ENCODE results near the gene IER5.

IER5 gene

GRCh38 chr1:181077576-181078242, 10.8 kb upstream of the IER5 start:
- no peak for DNase-seq

DNA sequence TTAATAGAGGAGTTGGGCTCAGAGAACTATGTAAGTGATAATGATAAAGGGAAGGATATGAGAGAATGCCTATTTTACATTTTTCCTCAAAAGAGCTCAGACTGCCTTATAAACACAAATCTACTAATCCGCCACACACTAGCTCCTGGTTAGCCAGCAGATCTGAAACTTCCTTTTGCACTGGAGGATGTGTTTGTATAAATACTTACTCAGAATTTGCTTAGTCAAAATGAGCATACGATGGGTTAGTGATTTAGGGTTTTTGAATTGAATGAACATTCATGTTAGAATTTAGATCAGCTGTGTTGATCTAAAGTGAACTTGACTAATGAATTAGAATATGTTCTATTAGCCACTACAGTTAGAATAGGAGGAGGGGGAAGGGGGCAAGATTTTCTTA, 9.1 kb upstream of the IER5 start:
- no peak for DNase-seq

DNA sequence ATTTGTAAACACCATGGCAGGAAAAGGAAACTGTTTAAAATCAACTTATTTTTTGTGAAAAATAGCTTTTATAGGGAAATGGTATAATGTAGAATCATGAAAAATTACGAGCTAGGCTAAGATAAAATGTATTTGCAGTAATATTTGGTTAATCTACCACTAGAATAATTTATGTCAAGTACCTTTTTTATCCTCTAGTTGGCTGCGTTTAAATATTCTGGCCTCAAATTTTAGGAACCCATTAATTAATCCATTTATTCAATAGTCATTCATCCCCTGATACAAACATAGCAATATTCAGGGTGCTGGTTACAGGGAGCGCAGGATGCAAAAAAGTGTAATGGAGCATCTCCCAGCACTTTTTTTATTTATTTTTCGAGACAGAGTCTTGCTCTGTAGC, 8.6 kb upstream of the IER5 start:
- DNase-seq: no peak

DNA sequence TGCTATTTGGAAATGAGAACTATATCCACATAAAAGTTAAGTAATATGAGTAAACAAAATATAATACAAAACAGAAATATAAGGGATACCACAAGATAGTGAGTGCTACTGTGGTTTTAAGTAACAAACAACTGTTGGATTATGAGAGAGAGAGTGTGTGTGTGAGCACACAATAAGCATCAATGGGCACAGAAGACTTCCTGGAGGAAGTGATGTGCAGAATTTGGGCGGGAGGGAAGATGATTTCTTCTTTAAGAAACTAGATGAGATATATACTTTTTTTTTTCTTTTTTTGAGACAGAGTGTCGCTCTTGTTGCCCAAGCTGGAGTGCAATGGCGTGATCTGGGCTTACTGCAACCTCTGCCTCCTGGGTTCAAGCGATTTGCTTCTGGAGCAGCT, 7.9 kb upstream of the IER5 start:
- no peak for DNase-seq

GRCh38 chr1:181081395-181081794, 7.1 kb upstream of the IER5 start:
- DNase-seq: peak; percentile 48

DNA sequence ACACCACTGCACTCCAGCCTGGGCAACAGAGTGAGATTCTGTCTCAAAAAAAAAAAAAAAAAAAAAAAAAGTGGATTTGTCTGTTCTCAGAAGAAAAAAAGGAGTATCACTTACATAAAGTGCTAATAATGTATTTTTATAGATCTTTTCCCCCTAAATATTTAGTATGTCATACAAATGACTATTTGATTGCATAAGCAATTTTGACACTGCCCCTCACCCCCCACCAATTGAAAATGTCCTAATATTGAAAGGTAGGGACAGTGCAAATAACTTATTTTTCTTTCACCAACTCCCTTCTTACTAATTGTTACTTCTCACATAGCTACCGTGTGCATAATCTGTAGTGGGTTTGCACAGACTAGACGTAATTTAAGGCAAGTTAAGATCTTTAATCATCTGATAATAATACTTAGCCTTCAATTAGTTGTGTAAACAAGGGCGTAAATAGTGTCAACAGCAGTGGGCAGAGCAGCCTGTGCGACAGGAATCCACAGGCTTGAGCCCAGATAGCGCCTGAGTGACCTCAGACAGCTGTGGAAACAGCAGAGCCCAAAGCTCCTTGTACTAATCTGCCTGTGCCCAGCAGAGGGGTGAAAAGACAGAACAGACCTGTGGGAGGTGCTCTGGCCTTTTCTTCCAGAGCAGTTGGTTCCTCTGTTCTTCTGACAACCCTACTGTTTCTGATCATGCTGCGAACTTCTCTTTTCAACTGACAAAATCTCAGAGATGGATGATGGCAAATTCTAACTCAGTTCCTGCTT, 4.5 kb upstream of the IER5 start:
- DNase-seq: peak; percentile 81

GRCh38 chr1:181084606-181084969, 3.9 kb upstream of the IER5 start:
- no peak for DNase-seq

DNA sequence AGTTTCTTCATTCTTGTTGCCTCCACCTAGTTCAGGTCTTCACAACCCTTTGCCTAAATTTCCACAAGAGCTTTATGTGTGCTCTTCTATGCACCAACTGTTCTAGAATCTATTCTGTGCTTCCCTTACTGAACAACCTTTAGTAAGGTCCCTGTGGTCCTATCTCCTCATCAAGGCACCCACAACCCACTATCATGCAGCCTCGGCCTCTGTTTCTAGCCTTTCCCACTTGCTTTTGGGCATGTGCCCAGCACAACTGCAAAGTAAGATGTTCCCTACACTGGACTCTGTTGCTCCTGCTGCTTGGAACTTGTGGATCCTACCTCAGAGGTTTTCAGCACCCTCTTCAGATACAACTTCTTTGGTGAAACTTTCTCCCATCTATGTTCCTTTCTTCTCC, 2.4 kb upstream of the IER5 start:
- no peak for DNase-seq

DNA sequence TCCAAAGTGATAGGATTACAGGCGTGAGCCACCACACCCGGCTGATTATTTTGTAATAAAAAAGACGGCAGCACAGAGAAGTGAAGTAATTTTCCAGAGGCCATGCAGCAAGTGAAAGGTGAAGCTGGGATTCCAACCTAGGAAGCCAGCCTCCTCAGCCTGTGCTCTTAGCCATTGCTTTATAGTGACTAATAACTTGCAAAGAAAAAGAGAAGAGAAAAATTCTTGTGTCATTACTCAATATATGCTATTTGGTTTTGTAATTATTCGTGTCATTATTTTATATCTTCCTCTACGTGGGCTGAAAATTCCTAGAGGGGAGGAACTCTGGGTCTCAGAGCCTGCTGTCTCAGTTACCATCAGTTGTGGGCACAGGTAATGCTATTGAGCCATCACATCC, 1.6 kb upstream of the IER5 start:
- DNase-seq: no peak

DNA sequence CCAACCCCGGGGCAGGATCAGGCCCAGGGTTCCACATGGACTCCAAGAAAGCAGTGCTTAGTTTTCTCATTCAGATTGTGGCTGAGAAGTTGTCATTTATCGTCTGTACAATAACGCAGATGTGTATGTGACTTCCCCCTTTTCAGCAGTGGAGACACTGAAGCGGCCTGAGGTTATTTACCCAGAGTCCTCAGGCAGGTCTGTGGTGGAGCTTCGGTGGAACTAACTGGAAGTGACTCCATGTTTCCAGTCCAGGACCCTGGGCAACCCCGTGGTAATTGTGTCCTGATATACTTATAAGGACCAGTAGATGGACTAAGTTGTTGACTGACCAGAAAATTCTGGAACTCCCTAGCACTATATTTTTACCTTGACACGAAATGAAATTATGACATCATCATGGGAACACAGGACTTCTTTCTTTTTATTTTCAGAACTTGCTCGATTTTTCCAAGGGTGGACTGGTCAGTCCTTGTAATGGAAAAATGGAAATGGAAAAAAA, 1.0 kb upstream of the IER5 start:
- no peak for DNase-seq

- DNase-seq: no peak
These were observed 646 bp downstream of the IER5 start for GRCh38 chr1:181089017-181089675.

- DNase-seq: peak; percentile 27
These were observed 1.4 kb downstream of the IER5 start for GRCh38 chr1:181089676-181090544.

- DNase-seq: no peak
These were observed 2.2 kb downstream of the IER5 start for GRCh38 chr1:181090641-181091126.

DNA sequence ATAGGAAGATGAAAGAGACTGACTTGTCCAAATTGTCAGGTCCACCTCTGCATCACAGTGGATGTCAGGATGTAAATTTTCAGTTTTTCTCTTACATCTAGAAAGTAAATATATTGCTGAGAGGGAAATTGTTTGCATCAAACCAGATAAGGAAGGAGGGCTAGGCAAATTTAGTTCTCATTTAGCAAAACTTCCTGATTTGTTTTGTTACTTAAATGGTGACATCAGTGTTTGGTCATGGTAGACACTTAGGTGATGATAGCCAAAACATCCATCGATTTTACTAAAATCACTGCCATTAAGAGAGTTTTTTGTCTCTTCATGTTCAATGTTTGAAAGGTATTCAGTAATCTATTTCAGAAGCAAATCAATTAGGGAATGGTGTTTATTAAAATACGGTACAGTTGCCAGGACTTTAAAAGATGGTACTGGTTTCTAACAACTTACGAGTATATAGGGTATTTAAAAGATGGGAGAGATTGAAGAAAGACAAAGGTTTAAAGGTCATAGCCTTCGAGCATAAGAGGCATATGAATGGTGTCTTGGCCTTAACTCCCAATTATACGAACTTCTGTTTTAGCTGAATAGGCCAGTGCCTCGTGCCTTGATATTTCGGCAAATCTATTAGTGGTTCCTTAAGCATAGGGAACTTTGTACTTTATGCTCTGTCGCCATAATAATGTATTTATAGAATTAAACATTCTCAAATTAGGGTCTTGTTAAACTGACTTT, 3.0 kb downstream of the IER5 start:
- DNase-seq: no peak

- no peak for DNase-seq
These were observed 3.6 kb downstream of the IER5 start for GRCh38 chr1:181092056-181092455.

- no peak for DNase-seq
These were observed 4.5 kb downstream of the IER5 start for GRCh38 chr1:181092883-181093458.

DNA sequence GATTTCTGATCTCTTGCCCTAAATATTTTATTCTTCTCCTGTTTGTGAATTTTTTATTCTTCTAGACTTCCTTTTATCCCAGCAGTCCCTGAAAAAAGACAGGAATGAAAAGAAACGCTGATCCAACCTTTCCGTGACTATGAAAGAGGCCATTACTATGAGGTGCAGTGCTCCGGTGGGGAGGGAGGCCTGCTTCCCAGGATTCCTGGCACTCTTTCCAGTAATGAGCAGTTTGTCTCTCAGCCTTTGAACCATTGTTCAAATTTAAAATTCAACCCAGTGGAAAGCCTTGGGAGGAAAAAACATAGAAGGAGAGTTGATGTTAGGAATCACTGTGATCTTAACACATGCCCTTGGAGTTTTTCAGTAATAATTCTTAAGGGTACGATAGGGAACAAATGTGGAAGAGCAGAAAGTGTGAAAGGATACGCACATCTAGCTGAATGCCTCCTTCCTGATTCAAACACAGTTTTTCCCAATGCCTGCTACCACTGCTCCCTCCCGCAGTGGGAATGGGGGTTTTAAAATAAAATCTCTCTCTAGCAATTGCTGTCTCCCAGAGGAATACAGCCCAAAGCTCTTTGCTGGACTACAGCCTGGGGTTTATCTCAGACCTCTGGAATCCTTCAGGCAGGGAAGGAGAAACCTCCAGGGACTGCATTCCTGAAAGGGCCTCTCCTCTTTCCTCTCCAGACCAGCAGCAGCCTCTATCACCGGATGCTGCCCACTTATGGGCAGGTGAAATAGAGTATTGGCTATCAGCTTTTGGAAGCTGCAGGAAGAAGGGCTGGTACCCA, 6.1 kb downstream of the IER5 start:
- DNase-seq: no peak

DNA sequence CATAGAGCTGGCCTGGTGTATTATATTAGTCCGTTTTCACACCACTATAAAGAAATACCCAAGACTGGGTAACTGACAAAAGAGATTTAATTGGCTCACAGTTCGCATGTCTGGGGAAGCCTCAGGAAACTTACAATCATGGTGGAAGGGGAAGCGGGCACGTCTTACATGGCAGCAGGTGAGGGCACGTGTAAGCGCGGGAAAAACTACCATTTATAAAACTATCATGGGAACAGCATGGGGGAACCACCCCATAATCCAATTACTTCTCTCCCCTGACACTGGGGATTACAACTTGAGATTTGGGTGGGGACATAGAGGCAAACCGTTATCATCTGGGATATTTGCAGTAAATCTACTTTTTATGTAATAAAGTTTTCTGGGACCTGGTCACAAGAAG, 6.8 kb downstream of the IER5 start:
- no peak for DNase-seq

DNA sequence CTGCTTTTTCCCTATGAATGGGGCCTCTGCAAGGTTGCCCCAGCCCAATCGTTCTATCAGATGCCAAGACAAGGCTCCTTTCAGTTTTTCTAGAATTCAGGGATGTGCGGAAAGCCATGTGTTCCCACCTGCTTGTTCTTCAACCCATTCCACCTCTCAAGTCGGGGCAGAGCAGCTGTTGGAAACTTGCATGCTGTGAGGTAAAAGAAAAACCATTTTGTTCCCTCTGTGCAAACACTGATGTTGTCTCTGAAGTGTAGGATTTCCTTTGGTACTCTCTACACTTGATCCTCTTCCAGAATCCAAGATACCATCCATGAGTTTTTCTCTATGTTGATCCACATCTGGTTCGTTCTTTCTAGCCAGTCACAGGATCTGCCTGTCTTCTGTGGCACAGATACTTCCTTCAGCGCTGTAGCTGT, 7.3 kb downstream of the IER5 start:
- DNase-seq: no peak

DNA sequence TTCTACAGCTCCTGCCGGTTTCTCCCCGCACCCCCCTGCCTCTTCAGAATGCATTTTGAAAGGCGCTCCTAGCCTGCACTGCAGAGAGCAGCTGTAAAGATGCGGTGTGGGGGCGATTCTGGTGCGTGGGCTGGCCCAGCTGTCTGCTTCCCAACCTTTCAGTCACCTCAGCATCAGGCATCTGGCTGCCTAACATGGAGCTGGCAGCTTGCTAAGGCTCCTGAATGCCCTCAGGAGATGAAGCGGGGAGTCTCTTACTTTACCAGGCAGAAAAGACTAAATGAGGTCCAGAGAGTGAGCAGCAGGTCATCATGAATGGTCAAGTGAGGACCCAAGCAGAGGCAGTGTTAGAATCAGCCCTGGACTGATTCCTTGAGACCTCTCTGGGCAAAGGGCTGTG, 8.7 kb downstream of the IER5 start:
- DNase-seq: no peak

Data from NCI-H774 (cell line).